Activated CD8-positive, alpha-beta memory T cell treated with anti-CD3 and anti-CD28 coated beads, Interleukin-2, amount 10 ng/mL, durations not matched to agents 7 days and 5 days (primary cell): Measurements from ENCODE around the gene C22orf31. TPM values are rescaled to one million over a fixed set of nuclear protein-coding genes. Genes with fewer than 3 reads are reported as not detected.

ENCODE experiments used
- ATAC-seq: fragments of 150-1000 bp; cut with Tn5 transposase; one replicate; pipeline ENCODE4 v1.10.0; 2021; ENCODE audit warnings: moderate library complexity
- CTCF ChIA-PET: fragments of 350-600 bp; sonication (Branson Sonifier 250); formaldehyde crosslinking; loops from one replicate; lab custom pipeline; 2021; ENCODE audit warnings: antibody characterized with exemption; lab: Charles Lee
- DNase-seq: peaks from one replicate; pipeline ENCODE4 v3.0.0-alpha.2; 2020
- H3K27ac Mint-ChIP-seq: one replicate; pipeline ENCODE4 v1.8.0; 2021; ENCODE audit warnings: mild to moderate bottlenecking, mixed read lengths
- H3K27me3 Mint-ChIP-seq: one replicate; pipeline ENCODE4 v1.8.0; 2021; ENCODE audit warnings: mixed read lengths
- H3K36me3 Mint-ChIP-seq: one replicate; pipeline ENCODE4 v1.8.0; 2021; ENCODE audit warnings: mild to moderate bottlenecking, mixed read lengths
- H3K4me1 Mint-ChIP-seq: one replicate; pipeline ENCODE4 v1.8.0; 2021; ENCODE audit warnings: mixed read lengths
- H3K4me3 Mint-ChIP-seq: one replicate; pipeline ENCODE4 v1.8.0; 2021; ENCODE audit warnings: mild to moderate bottlenecking, moderate library complexity, mixed read lengths
- H3K9me3 Mint-ChIP-seq: one replicate; pipeline ENCODE4 v1.8.0; 2022; ENCODE audit warnings: low read depth, mixed read lengths
- total RNA-seq, 2 experiments: library from RNA; stranded (reverse); gene quantifications; one replicate each; pipeline ENCODE4 v1.2.3, GENCODE V29; 2021

C22orf31 gene
- total RNA-seq, 2 experiments from 2014 or later = not detected

- ATAC-seq (no peak), DNase-seq (no peak)
- no peaks in the 10 kb centered on the region for H3K36me3 Mint-ChIP-seq
- H3K27ac Mint-ChIP-seq = no peak overlapping the region
- H3K4me1 Mint-ChIP-seq = peaks cover 11% of the 10 kb centered on the region
- no peak overlapping the region for H3K4me3 Mint-ChIP-seq
- H3K27me3 Mint-ChIP-seq = peaks cover 82% of the 10 kb centered on the region
- CTCF ChIA-PET = interaction anchor here (0.9 to 1.7 kb wide), 2 partner anchors 76 to 167 kb away, joined by 3 to 7 read pairs; no protein-coding TSS in a partner anchor
- no peaks in the 10 kb centered on the region for H3K9me3 Mint-ChIP-seq
Measured at GRCh38 chr22:29078036-29078868, 16.6 kb upstream of the C22orf31 start.

- ATAC-seq (no peak), DNase-seq (no peak)
- Mint-ChIP-seq H3K4me1 (peaks cover 16% of the 10 kb centered on the region), H3K9me3 (no peaks in the 10 kb centered on the region), H3K27me3 (peaks cover 83% of the 10 kb centered on the region), H3K4me3 (no peak overlapping the region), H3K36me3 (no peaks in the 10 kb centered on the region), H3K27ac (no peak overlapping the region)
- CTCF ChIA-PET = interaction anchor here (1.6 kb wide), 1 partner anchor 9 kb away, joined by 4 read pairs; no protein-coding TSS in a partner anchor
Measured at GRCh38 chr22:29074276-29074772, 12.7 kb upstream of the C22orf31 start.

- ATAC-seq = no peak
- H3K9me3 Mint-ChIP-seq = no peaks in the 10 kb centered on the region
- no peaks in the 10 kb centered on the region for H3K36me3 Mint-ChIP-seq
- H3K4me1 Mint-ChIP-seq = peaks cover 13% of the 10 kb centered on the region
- DNase-seq = no peak
- no peak overlapping the region for H3K27ac Mint-ChIP-seq
- CTCF ChIA-PET = no interaction called here
- peaks cover 81% of the 10 kb centered on the region for H3K27me3 Mint-ChIP-seq
- H3K4me3 Mint-ChIP-seq = no peak overlapping the region
Measured at GRCh38 chr22:29073618-29074275, 12.1 kb upstream of the C22orf31 start.

- CTCF ChIA-PET = interaction anchor here (0.8 to 1.5 kb wide), 2 partner anchors 34 to 172 kb away, joined by 3 read pairs; no protein-coding TSS in a partner anchor
- Mint-ChIP-seq H3K36me3 (no peaks in the 10 kb centered on the region), H3K9me3 (no peaks in the 10 kb centered on the region), H3K27ac (no peak within 1 kb of the TSS), H3K4me1 (peaks cover 13% of the 10 kb centered on the region), H3K27me3 (peaks cover 74% of the 10 kb centered on the region), H3K4me3 (peak within 1 kb of the TSS; percentile 58)
- DNase-seq (no peak), ATAC-seq (peak; percentile 8)
Measured at GRCh38 chr22:29072979-29073617, 11.5 kb upstream of the C22orf31 start, which contains the start of gene KREMEN1. Gene KREMEN1 (plus strand): TSS chr22:29073035. CDS start chr22:29073131, 96 bp downstream.

- Mint-ChIP-seq H3K27me3 (peaks cover 70% of the 10 kb centered on the region), H3K36me3 (no peaks in the 10 kb centered on the region), H3K9me3 (no peaks in the 10 kb centered on the region), H3K4me1 (peaks cover 13% of the 10 kb centered on the region), H3K27ac (no peak overlapping the region), H3K4me3 (peak overlapping the region; percentile 58)
- ATAC-seq (peak; percentile 98), DNase-seq (peak; percentile 87)
- CTCF ChIA-PET = interaction anchor here (0.8 to 1.5 kb wide), 3 partner anchors 33 to 173 kb away, joined by 3 to 4 read pairs (median 3); no protein-coding TSS in a partner anchor
Measured at GRCh38 chr22:29072193-29072978, 10.8 kb upstream of the C22orf31 start.

GRCh38 chr22:29071261-29072045 is 9.8 kb upstream of the C22orf31 start:
- DNase-seq (peak; percentile 45), ATAC-seq (no peak)

GRCh38 chr22:29070490-29070889 is 8.9 kb upstream of the C22orf31 start:
- H3K4me1 Mint-ChIP-seq = peaks cover 22% of the 10 kb centered on the region
- CTCF ChIA-PET = no interaction called here
- ATAC-seq = no peak
- no peak overlapping the region for H3K4me3 Mint-ChIP-seq
- H3K36me3 Mint-ChIP-seq = no peaks in the 10 kb centered on the region
- H3K27ac Mint-ChIP-seq = no peak overlapping the region
- H3K27me3 Mint-ChIP-seq = peaks cover 68% of the 10 kb centered on the region
- DNase-seq = no peak
- H3K9me3 Mint-ChIP-seq = no peaks in the 10 kb centered on the region

More at GRCh38 chr22:29071261-29072045, 9.8 kb upstream of the C22orf31 start:
- no peaks in the 10 kb centered on the region for H3K36me3 Mint-ChIP-seq
- peaks cover 71% of the 10 kb centered on the region for H3K27me3 Mint-ChIP-seq
- H3K4me3 Mint-ChIP-seq = peak overlapping the region; percentile 58
- CTCF ChIA-PET = interaction anchor here (1.0 to 1.5 kb wide), 2 partner anchors 82 to 174 kb away, joined by 3 to 4 read pairs; no protein-coding TSS in a partner anchor
- H3K9me3 Mint-ChIP-seq = no peaks in the 10 kb centered on the region
- H3K4me1 Mint-ChIP-seq = peaks cover 15% of the 10 kb centered on the region
- H3K27ac Mint-ChIP-seq = no peak overlapping the region

- no peak for ATAC-seq
- DNase-seq = no peak
- Mint-ChIP-seq H3K27ac (no peak overlapping the region), H3K27me3 (peaks cover 58% of the 10 kb centered on the region), H3K4me1 (peaks cover 26% of the 10 kb centered on the region), H3K36me3 (no peaks in the 10 kb centered on the region), H3K4me3 (no peak overlapping the region), H3K9me3 (no peaks in the 10 kb centered on the region)
- CTCF ChIA-PET = no interaction called here
Measured at GRCh38 chr22:29069463-29069862, 7.8 kb upstream of the C22orf31 start.

- H3K4me1 Mint-ChIP-seq = peaks cover 13% of the 10 kb centered on the region
- H3K27me3 Mint-ChIP-seq = peaks cover 55% of the 10 kb centered on the region
- DNase-seq (no peak), ATAC-seq (no peak)
- H3K9me3 Mint-ChIP-seq = no peaks in the 10 kb centered on the region
- H3K36me3 Mint-ChIP-seq = no peaks in the 10 kb centered on the region
- no peak overlapping the region for H3K27ac Mint-ChIP-seq
- no peak overlapping the region for H3K4me3 Mint-ChIP-seq
- CTCF ChIA-PET = interaction anchor here (0.9 to 1.6 kb wide), 4 partner anchors 9 to 180 kb away, joined by 3 to 6 read pairs (median 4); no protein-coding TSS in a partner anchor
Measured at GRCh38 chr22:29065468-29066190, 4.0 kb upstream of the C22orf31 start.

GRCh38 chr22:29062286-29062821 is 723 bp upstream of the C22orf31 start:
- Mint-ChIP-seq H3K9me3 (no peaks in the 10 kb centered on the region), H3K27ac (no peak overlapping the region), H3K4me3 (no peak overlapping the region), H3K36me3 (no peaks in the 10 kb centered on the region), H3K4me1 (peaks cover 13% of the 10 kb centered on the region), H3K27me3 (peaks cover 53% of the 10 kb centered on the region)
- no peak for ATAC-seq
- CTCF ChIA-PET = no interaction called here
- DNase-seq = no peak

GRCh38 chr22:29060931-29061330 is 700 bp downstream of the C22orf31 start:
- H3K27ac Mint-ChIP-seq = no peak overlapping the region
- H3K4me1 Mint-ChIP-seq = peaks cover 8% of the 10 kb centered on the region
- no peaks in the 10 kb centered on the region for H3K9me3 Mint-ChIP-seq
- no peaks in the 10 kb centered on the region for H3K36me3 Mint-ChIP-seq
- CTCF ChIA-PET = interaction anchor here (0.9 to 1.0 kb wide), 2 partner anchors 20 to 93 kb away, joined by 3 read pairs; no protein-coding TSS in a partner anchor
- no peak for ATAC-seq
- no peak overlapping the region for H3K4me3 Mint-ChIP-seq
- no peak for DNase-seq
- peaks cover 49% of the 10 kb centered on the region for H3K27me3 Mint-ChIP-seq
